SK-N-SH treated with all-trans-retinoic acid at 6 μM for 48 hours (cell line): ENCODE data around the gene CTRB1.

Experiments
- ATAC-seq: fragments of 200-7000 bp; cut with Tn5 transposase; 3 replicates; pipeline ENCODE4 v1.9.1; 2020; ENCODE audit warnings: mild to moderate bottlenecking, moderate library complexity
- BACH2 ChIP-seq: fragments of 250-450 bp; sonication (Bioruptor Pico); IDR thresholded peaks from 2 replicates; pipeline ENCODE4 v1.9.0; 2021; ENCODE audit warnings: mild to moderate bottlenecking, borderline replicate concordance
- CSDC2 ChIP-seq: fragments of 250-450 bp; sonication (Bioruptor Pico); IDR thresholded peaks from 2 replicates; pipeline ENCODE4 v1.5.0; 2020; ENCODE audit warnings: mild to moderate bottlenecking, moderate library complexity
- GLIS3 ChIP-seq: fragments of 250-450 bp; sonication (Bioruptor Pico); IDR thresholded peaks from 2 replicates; pipeline ENCODE4 v1.5.0; 2020; ENCODE audit warnings: mild to moderate bottlenecking, moderate library complexity
- PPARA ChIP-seq: fragments of 250-450 bp; sonication (Bioruptor Pico); IDR thresholded peaks from 2 replicates; pipeline ENCODE4 v1.5.0; 2020; ENCODE audit warnings: mild to moderate bottlenecking, borderline replicate concordance
- RARB ChIP-seq: fragments of 250-450 bp; sonication (Bioruptor Pico); IDR thresholded peaks from 2 replicates; pipeline ENCODE4 v1.8.0; 2021; ENCODE audit warnings: mild to moderate bottlenecking, moderate library complexity
- SNAI2 ChIP-seq: fragments of 250-450 bp; sonication (Bioruptor Pico); IDR thresholded peaks from 2 replicates; pipeline ENCODE4 v1.5.0; 2020; ENCODE audit warnings: mild to moderate bottlenecking, moderate library complexity
- TCF4 ChIP-seq: fragments of 250-450 bp; sonication (Bioruptor Pico); IDR thresholded peaks from 2 replicates; pipeline ENCODE4 v1.8.0; 2021; ENCODE audit warnings: mild to moderate bottlenecking, moderate library complexity, borderline replicate concordance
- TOX ChIP-seq: fragments of 250-450 bp; sonication (Bioruptor Pico); IDR thresholded peaks from 2 replicates; pipeline ENCODE4 v1.8.0; 2021; ENCODE audit warnings: mild to moderate bottlenecking, moderate library complexity, borderline replicate concordance
- ZC3H10 ChIP-seq: fragments of 250-450 bp; sonication (Bioruptor Pico); IDR thresholded peaks from 2 replicates; pipeline ENCODE4 v1.5.1; 2021; ENCODE audit warnings: mild to moderate bottlenecking, moderate library complexity
- ZFP3 ChIP-seq: fragments of 250-450 bp; sonication (Bioruptor Pico); IDR thresholded peaks from 2 replicates; pipeline ENCODE4 v1.5.0; 2020; ENCODE audit warnings: mild to moderate bottlenecking, moderate library complexity
- ZFP30 ChIP-seq: fragments of 450-650 bp; formaldehyde crosslinking; IDR thresholded peaks from 2 replicates; pipeline ENCODE4 v1.5.0; 2022; ENCODE audit warnings: mild to moderate bottlenecking, moderate library complexity
- ZNF565 ChIP-seq: fragments of 450-650 bp; formaldehyde crosslinking; conservative IDR thresholded peaks from 2 replicates; pipeline ENCODE4 v1.5.0; 2020; ENCODE audit warnings: low read depth, mild to moderate bottlenecking, moderate library complexity
- ZNF8 ChIP-seq: fragments of 450-650 bp; formaldehyde crosslinking; IDR thresholded peaks from 2 replicates; pipeline ENCODE4 v1.5.0; 2020; ENCODE audit warnings: mild to moderate bottlenecking, moderate library complexity
- TF ChIP-seq, protein P1 (sequence below): fragments of 250-450 bp; sonication (Bioruptor Pico); IDR thresholded peaks from 2 replicates; pipeline ENCODE4 v1.8.0; 2021; ENCODE audit warnings: low read depth, mild to moderate bottlenecking, moderate library complexity, borderline replicate concordance
- TF ChIP-seq, protein P2 (sequence below): fragments of 250-450 bp; sonication (Bioruptor Pico); IDR thresholded peaks from 2 replicates; pipeline ENCODE4 v1.8.0; 2020; ENCODE audit warnings: mild to moderate bottlenecking, moderate library complexity, borderline replicate concordance
- TF ChIP-seq, protein P3 (sequence below): fragments of 250-450 bp; sonication (Bioruptor Pico); IDR thresholded peaks from 2 replicates; pipeline ENCODE4 v1.5.0; 2020; ENCODE audit warnings: mild to moderate bottlenecking, moderate library complexity

Gene CTRB1

DNA sequence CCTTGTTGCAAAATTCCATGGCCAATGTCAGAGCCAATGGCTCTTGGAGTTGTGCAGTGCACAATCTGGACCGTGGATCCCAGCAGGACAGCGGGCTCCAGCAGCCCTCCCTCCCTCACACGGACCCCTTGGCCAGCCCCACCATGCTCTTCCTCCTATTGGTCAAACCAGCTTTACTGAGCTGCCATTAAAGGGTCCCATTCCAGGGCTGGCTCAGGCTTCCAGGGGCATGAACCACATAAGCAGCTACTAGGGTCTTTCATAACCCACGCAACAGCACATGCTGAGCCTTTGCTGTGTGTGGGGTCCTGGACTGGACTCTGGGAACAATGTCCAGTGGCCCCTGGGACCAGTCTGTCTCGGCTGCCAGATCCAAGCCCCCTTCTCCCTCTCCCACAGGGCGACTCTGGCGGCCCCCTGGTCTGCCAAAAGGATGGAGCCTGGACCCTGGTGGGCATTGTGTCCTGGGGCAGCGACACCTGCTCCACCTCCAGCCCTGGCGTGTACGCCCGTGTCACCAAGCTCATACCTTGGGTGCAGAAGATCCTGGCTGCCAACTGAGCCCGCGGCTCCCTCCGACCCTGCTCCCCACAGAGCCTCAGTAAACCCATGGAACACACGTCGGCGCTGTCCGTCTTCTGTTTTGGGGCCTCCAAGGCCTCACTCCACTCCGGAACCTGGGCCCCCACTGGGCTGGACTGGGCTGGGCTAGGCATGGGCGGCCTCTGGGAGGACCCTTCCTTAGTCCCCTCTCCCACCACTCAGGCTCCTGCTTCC, 5.7 kb downstream of the CTRB1 start:
- TF ChIP-seq ZFP3 = no peak
- TF ChIP-seq TCF4 (CRISPR knock-in tag) = no peak
- no peak for TF ChIP-seq PPARA (CRISPR knock-in tag)
- no peak for TF ChIP-seq TOX (CRISPR knock-in tag)
- TF ChIP-seq ZFP30 (CRISPR knock-in tag) = no peak
- no peak for TF ChIP-seq CSDC2 (CRISPR knock-in tag)
- peak; percentile 25 for ATAC-seq

DNA sequence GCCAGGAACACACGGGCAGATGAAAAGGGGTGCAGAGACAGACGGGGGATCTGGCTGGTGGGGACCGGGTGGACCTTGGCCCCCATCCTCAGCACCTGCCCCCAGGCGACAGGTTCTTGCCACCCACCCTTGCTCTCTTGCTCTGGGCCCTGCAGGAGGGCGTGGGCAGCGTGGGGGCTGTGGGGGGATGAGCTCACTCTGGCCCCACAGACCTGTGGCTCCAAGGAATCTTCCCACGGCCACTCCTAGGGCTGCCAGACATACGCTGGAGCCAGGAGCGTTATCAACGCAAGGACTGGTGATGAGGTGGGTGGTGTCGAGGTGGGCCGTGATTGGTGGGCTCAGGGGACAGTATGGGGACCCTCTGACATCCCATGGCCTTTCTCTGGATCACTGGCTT, 6.3 kb downstream of the CTRB1 start:
- peak; percentile 13 for ATAC-seq
- TF ChIP-seq, protein P1, sequence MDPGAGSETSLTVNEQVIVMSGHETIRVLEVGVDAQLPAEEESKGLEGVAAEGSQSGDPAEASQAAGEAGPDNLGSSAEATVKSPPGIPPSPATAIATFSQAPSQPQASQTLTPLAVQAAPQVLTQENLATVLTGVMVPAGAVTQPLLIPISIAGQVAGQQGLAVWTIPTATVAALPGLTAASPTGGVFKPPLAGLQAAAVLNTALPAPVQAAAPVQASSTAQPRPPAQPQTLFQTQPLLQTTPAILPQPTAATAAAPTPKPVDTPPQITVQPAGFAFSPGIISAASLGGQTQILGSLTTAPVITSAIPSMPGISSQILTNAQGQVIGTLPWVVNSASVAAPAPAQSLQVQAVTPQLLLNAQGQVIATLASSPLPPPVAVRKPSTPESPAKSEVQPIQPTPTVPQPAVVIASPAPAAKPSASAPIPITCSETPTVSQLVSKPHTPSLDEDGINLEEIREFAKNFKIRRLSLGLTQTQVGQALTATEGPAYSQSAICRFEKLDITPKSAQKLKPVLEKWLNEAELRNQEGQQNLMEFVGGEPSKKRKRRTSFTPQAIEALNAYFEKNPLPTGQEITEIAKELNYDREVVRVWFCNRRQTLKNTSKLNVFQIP (CRISPR knock-in tag) = no peak
- TF ChIP-seq BACH2 = no peak
- TF ChIP-seq GLIS3 (CRISPR knock-in tag) = no peak
- TF ChIP-seq, protein P2, sequence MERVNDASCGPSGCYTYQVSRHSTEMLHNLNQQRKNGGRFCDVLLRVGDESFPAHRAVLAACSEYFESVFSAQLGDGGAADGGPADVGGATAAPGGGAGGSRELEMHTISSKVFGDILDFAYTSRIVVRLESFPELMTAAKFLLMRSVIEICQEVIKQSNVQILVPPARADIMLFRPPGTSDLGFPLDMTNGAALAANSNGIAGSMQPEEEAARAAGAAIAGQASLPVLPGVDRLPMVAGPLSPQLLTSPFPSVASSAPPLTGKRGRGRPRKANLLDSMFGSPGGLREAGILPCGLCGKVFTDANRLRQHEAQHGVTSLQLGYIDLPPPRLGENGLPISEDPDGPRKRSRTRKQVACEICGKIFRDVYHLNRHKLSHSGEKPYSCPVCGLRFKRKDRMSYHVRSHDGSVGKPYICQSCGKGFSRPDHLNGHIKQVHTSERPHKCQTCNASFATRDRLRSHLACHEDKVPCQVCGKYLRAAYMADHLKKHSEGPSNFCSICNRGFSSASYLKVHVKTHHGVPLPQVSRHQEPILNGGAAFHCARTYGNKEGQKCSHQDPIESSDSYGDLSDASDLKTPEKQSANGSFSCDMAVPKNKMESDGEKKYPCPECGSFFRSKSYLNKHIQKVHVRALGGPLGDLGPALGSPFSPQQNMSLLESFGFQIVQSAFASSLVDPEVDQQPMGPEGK (CRISPR knock-in tag) = 0 out of 2 replicates have a peak, but pooled peaks have one; percentile 25
- TF ChIP-seq, protein P3, sequence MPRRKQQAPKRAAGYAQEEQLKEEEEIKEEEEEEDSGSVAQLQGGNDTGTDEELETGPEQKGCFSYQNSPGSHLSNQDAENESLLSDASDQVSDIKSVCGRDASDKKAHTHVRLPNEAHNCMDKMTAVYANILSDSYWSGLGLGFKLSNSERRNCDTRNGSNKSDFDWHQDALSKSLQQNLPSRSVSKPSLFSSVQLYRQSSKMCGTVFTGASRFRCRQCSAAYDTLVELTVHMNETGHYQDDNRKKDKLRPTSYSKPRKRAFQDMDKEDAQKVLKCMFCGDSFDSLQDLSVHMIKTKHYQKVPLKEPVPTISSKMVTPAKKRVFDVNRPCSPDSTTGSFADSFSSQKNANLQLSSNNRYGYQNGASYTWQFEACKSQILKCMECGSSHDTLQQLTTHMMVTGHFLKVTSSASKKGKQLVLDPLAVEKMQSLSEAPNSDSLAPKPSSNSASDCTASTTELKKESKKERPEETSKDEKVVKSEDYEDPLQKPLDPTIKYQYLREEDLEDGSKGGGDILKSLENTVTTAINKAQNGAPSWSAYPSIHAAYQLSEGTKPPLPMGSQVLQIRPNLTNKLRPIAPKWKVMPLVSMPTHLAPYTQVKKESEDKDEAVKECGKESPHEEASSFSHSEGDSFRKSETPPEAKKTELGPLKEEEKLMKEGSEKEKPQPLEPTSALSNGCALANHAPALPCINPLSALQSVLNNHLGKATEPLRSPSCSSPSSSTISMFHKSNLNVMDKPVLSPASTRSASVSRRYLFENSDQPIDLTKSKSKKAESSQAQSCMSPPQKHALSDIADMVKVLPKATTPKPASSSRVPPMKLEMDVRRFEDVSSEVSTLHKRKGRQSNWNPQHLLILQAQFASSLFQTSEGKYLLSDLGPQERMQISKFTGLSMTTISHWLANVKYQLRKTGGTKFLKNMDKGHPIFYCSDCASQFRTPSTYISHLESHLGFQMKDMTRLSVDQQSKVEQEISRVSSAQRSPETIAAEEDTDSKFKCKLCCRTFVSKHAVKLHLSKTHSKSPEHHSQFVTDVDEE (CRISPR knock-in tag) = no peak
- no peak for TF ChIP-seq ZC3H10 (CRISPR knock-in tag)
- no peak for TF ChIP-seq CSDC2 (CRISPR knock-in tag)
- TF ChIP-seq RARB (CRISPR knock-in tag) = no peak

DNA sequence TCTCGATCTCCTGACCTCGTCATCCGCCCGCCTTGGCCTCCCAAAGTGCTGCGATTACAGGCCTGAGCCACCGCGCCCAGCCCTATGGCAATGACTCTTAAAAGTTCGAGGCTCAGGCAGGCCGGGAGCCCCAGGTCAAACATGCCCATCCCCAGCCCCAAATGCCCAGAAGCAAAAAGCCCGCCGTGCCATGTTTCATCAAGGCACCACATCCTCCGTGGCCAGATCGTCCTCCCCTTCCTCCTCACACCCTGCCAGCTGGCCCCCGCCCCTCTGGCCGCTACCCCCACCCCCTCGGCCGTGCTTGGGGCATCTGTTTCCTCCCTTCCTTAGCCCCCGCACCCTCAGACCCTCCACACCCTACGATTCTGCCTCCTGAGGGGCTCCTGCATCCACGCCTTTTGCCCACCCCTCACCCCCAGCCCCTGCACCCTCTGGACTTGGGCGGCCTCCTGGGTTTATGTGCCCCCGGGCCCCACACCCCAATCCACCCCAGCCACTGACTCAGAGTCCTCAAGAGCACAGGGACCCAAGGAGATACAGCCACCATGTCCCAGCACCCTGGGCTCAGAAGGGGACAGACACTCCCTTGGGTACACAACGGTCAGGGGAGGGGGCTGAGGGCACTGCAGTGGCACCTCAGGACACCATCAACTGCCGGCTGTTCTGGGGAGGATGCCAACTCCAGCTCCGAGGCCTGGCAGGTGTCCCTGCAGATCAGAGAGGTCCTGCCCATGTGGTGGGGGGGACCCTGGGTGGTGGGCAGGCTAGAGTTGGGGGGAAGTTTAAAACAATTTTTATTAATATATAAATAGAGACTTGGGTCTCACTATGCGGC, 7.1 kb downstream of the CTRB1 start:
- no peak for TF ChIP-seq RARB (CRISPR knock-in tag)
- no peak for TF ChIP-seq ZNF8 (CRISPR knock-in tag)
- TF ChIP-seq ZNF565 (CRISPR knock-in tag) = no peak
- TF ChIP-seq ZFP3 = no peak
- TF ChIP-seq GLIS3 (CRISPR knock-in tag) = no peak
- no peak for TF ChIP-seq PPARA (CRISPR knock-in tag)
- no peak for TF ChIP-seq TCF4 (CRISPR knock-in tag)
- no peak for TF ChIP-seq CSDC2 (CRISPR knock-in tag)
- no peak for TF ChIP-seq BACH2
- TF ChIP-seq ZC3H10 (CRISPR knock-in tag) = no peak
- ATAC-seq = peak; percentile 1; the same call in 2 of the 3 replicates

DNA sequence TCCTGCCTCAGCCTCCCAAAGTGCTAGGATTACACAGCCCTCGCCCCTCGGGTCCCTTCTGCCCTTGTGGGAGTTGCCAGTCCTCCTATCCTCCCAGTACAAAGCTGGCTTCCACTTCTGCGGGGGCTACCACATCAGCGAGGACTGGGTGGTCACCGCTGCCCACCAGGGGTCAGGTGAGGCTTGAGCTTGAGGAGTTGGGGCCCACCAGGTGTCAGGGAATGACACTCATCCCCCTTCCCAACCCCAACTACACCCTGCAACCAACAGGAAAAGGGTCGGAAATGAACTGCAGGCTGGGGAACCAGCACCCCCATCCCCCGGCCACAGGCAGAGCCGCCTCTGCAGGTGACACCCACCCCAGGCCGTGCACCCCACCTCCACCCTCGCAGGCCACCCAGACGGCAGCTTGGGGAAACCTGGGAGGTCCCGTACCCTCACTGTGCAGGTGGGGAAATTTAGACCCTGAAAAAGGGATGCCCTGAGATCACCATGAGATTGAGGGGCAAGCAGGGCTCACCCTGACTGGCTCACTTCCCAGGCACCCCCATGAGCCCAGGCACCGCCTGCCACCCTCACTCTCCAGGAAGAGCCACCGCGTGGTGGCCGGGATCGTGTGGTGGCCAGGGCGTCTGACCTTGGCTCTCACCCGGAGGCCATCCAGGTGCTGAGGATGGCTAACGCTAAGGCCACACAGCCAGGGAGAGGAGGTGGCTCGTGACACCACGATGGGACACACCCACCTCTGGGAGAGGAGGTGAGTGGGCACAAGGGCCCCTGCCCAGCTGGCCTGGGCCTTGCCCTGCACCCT, 8.0 kb downstream of the CTRB1 start:
- TF ChIP-seq RARB (CRISPR knock-in tag) (no peak), SNAI2 (no peak)
- TF ChIP-seq, protein P2 (CRISPR knock-in tag) = no peak
- ATAC-seq = no peak
